ENCODE data around the gene NAV3. TPM values are rescaled to one million over a fixed set of nuclear protein-coding genes. Genes with fewer than 3 reads are reported as not detected.
A peak's percentile ranks its signal among the peaks of the same experiment; 100 is the strongest.

NAV3 gene
- total RNA-seq, 1 experiment from 2014 or later: 6.8 TPM

DNA sequence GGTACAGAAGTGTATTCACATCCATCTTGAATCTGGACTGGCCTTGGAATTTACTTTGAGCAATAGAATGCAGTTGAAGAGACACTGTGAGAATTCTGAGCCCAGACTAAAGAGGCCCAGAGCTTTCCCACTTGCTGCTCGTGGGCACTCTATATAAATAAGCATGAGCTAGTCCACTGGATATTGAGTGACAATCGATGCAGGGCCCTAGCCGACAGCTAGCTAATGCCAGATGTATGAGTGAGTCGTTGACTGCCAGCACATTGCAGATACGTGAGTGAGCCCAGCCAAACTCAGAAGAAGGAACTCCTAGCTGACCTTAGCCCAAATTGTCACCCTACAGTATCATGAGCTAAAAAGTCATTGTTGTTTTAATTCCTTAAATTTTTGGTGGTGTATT is 24.9 kb downstream of the NAV3 start:
- Histone ChIP-seq H3K9ac (ENCODE audit: low read length) (no peak overlapping the region), H3K79me2 (ENCODE audit: low read length) (no peaks in the 10 kb centered on the region), H3F3A (ENCODE audit: low read length, unreplicated experiment) (no peaks in the 10 kb centered on the region), H3K4me3 (ENCODE audit: low read length) (no peak overlapping the region), H4K20me1 (ENCODE audit: low read length) (no peaks in the 10 kb centered on the region), H3K27ac (ENCODE audit: low read length) (no peak overlapping the region), H3K36me3 (ENCODE audit: low read depth, low read length) (no peaks in the 10 kb centered on the region), H3K4me2 (ENCODE audit: low read length) (no peak overlapping the region), H3K27me3 (ENCODE audit: low read length) (peaks cover 6% of the 10 kb centered on the region; the same call in 1 of the 2 replicates), H3K9me2 (replicated peaks; ENCODE audit: low read length) (no peaks in the 10 kb centered on the region), H3K4me1 (ENCODE audit: insufficient read depth, low read length) (no peaks in the 10 kb centered on the region), H3K9me3 (ENCODE audit: low read length) (no peaks in the 10 kb centered on the region), H2AFZ (ENCODE audit: low read length) (no peak overlapping the region)
- no TSS peak for BruUV-seq (replicated peaks)
- intact Hi-C loops (cut with micrococcal nuclease): no loop called here
- CTCF ChIA-PET: no interaction called here
- DNase-seq (peak; percentile 33), ATAC-seq (peak; percentile 43; the same call in 1 of the 2 replicates)
- TF ChIP-seq EZH2phosphoT487 (IDR thresholded peaks at IDR 0.05; ENCODE audit: borderline replicate concordance, low read length): no peak
- TF ChIP-seq EZH2 (IDR thresholded peaks at IDR 0.05; ENCODE audit: low read length, unreplicated experiment): no peak
- TF ChIP-seq, protein P1, sequence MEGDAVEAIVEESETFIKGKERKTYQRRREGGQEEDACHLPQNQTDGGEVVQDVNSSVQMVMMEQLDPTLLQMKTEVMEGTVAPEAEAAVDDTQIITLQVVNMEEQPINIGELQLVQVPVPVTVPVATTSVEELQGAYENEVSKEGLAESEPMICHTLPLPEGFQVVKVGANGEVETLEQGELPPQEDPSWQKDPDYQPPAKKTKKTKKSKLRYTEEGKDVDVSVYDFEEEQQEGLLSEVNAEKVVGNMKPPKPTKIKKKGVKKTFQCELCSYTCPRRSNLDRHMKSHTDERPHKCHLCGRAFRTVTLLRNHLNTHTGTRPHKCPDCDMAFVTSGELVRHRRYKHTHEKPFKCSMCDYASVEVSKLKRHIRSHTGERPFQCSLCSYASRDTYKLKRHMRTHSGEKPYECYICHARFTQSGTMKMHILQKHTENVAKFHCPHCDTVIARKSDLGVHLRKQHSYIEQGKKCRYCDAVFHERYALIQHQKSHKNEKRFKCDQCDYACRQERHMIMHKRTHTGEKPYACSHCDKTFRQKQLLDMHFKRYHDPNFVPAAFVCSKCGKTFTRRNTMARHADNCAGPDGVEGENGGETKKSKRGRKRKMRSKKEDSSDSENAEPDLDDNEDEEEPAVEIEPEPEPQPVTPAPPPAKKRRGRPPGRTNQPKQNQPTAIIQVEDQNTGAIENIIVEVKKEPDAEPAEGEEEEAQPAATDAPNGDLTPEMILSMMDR (conservative IDR thresholded peaks at IDR 0.05; ENCODE audit: low read depth, low read length): no peak
- POLR2A ChIA-PET (ENCODE audit: unreplicated experiment): no interaction called here

DNA sequence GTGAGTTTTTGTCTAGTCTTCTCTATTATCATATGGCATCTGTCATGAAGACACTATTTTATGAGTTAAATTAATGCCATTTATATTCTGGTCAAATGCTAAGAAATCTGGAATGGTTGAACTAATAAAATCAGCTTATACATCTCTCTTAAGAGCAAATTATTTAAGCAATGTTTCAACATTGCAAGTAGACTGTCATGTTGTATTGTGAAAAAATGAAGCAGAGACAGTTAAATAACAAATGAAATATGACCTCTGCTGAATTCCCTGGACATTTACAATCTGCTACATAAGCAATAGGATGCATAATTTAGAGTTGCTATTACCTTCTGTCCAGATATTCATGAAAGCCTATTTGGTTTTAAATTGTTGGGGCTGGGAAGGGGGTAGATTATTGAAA is 30.6 kb downstream of the NAV3 start:
- Histone ChIP-seq H3K9ac (ENCODE audit: low read length) (no peak overlapping the region), H3K27me3 (ENCODE audit: low read length) (peaks cover 15% of the 10 kb centered on the region), H2AFZ (ENCODE audit: low read length) (no peak overlapping the region), H3K27ac (ENCODE audit: low read length) (no peak overlapping the region), H3K4me2 (ENCODE audit: low read length) (no peak overlapping the region), H3K4me1 (ENCODE audit: insufficient read depth, low read length) (no peaks in the 10 kb centered on the region), H3K9me2 (replicated peaks; ENCODE audit: low read length) (no peaks in the 10 kb centered on the region), H3K79me2 (ENCODE audit: low read length) (no peaks in the 10 kb centered on the region), H3F3A (ENCODE audit: low read length, unreplicated experiment) (no peaks in the 10 kb centered on the region), H3K9me3 (ENCODE audit: low read length) (no peaks in the 10 kb centered on the region), H3K4me3 (ENCODE audit: low read length) (no peak overlapping the region), H3K36me3 (ENCODE audit: low read depth, low read length) (no peaks in the 10 kb centered on the region), H4K20me1 (ENCODE audit: low read length) (no peaks in the 10 kb centered on the region)
- TF ChIP-seq, protein P1 (conservative IDR thresholded peaks at IDR 0.05; ENCODE audit: low read depth, low read length): no peak
- TF ChIP-seq EZH2 (IDR thresholded peaks at IDR 0.05; ENCODE audit: low read length, unreplicated experiment) (no peak), EZH2phosphoT487 (IDR thresholded peaks at IDR 0.05; ENCODE audit: borderline replicate concordance, low read length) (no peak)
- intact Hi-C loops (cut with micrococcal nuclease): loop anchor here (5.0 kb wide), 1 partner anchor 51 kb away; no protein-coding TSS in a partner anchor
- CTCF ChIA-PET: no interaction called here
- POLR2A ChIA-PET (ENCODE audit: unreplicated experiment): no interaction called here
- BruUV-seq (replicated peaks): no TSS peak
- DNase-seq: no peak
- ATAC-seq: no peak

DNA sequence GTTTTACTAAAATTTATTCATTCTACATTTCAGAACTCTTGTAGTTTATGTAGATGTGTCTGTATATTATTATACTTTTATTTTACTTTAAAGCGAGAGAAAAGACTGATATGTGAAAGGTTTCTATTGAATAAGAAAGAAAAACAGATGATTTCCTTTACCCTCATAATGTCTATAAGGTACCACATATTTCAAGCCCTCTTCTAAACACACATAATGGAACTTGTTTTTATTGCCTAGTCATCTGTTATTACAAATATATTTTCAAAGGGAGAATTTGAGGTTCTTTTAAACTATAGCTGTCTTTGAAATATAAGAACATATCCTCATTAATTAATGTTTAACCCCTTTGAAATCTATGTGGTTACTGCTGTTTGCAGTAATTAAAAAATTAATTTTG is 34.5 kb downstream of the NAV3 start:
- peaks cover 15% of the 10 kb centered on the region for H3K27me3 ChIP-seq (ENCODE audit: low read length)
- no peak overlapping the region for H3K4me3 ChIP-seq (ENCODE audit: low read length)
- no peaks in the 10 kb centered on the region for H3K4me1 ChIP-seq (ENCODE audit: insufficient read depth, low read length)
- H3K27ac ChIP-seq (ENCODE audit: low read length): no peak overlapping the region
- TF ChIP-seq EZH2 (IDR thresholded peaks at IDR 0.05; ENCODE audit: low read length, unreplicated experiment) (no peak), EZH2phosphoT487 (IDR thresholded peaks at IDR 0.05; ENCODE audit: borderline replicate concordance, low read length) (no peak)
- TF ChIP-seq, protein P1 (conservative IDR thresholded peaks at IDR 0.05; ENCODE audit: low read depth, low read length): no peak
- intact Hi-C loops (cut with micrococcal nuclease): no loop called here
- no peaks in the 10 kb centered on the region for H4K20me1 ChIP-seq (ENCODE audit: low read length)
- DNase-seq: no peak
- H2AFZ ChIP-seq (ENCODE audit: low read length): no peak overlapping the region
- no peak overlapping the region for H3K4me2 ChIP-seq (ENCODE audit: low read length)
- H3K9me3 ChIP-seq (ENCODE audit: low read length): no peaks in the 10 kb centered on the region
- H3F3A ChIP-seq (ENCODE audit: low read length, unreplicated experiment): no peaks in the 10 kb centered on the region
- ATAC-seq: no peak
- no peaks in the 10 kb centered on the region for H3K79me2 ChIP-seq (ENCODE audit: low read length)
- ChIA-PET POLR2A (ENCODE audit: unreplicated experiment) (no interaction called here), CTCF (no interaction called here)
- no TSS peak for BruUV-seq (replicated peaks)
- no peak overlapping the region for H3K9ac ChIP-seq (ENCODE audit: low read length)
- H3K36me3 ChIP-seq (ENCODE audit: low read depth, low read length): no peaks in the 10 kb centered on the region
- no peaks in the 10 kb centered on the region for H3K9me2 ChIP-seq (replicated peaks; ENCODE audit: low read length)

Measured in PC-3 (cell line).